DOHH2 (cell line): ENCODE measurements around the gene RPP21.

ENCODE experiments used
- H3F3A ChIP-seq: fragments of 200-600 bp; sonication (generic), shearing (Covaris generic); 2 replicates; pipeline ENCODE4 v1.6.0; 2016; ENCODE audit warnings: antibody characterized with exemption, mild to moderate bottlenecking; ENCODE audit not compliant: control insufficient read depth, insufficient read depth
- H3K27ac ChIP-seq: fragments of 200-600 bp; sonication (generic); 2 replicates; pipeline ENCODE4 v1.5.1; 2014; ENCODE audit warnings: low read depth, mild to moderate bottlenecking, low read length, moderate library complexity
- H3K27me3 ChIP-seq: fragments of 200-600 bp; sonication (generic); 2 replicates; pipeline ENCODE4 v1.6.1; 2014; ENCODE audit warnings: mild to moderate bottlenecking, low read length, mixed read lengths; ENCODE audit not compliant: control insufficient read depth
- H3K36me3 ChIP-seq: fragments of 200-600 bp; sonication (generic); 2 replicates; pipeline ENCODE4 v1.6.1; 2014; ENCODE audit warnings: mild to moderate bottlenecking, low read length, moderate library complexity, mixed read lengths; ENCODE audit not compliant: control insufficient read depth
- H3K4me1 ChIP-seq: fragments of 200-600 bp; sonication (generic); 2 replicates; pipeline ENCODE4 v1.6.1; 2014; ENCODE audit warnings: mild to moderate bottlenecking, low read length, mixed read lengths; ENCODE audit not compliant: control insufficient read depth
- H3K4me2 ChIP-seq: fragments of 200-600 bp; sonication (generic); 2 replicates; pipeline ENCODE4 v1.6.0; 2014; ENCODE audit warnings: mild to moderate bottlenecking, low read length, moderate library complexity
- H3K4me3 ChIP-seq: fragments of 200-600 bp; sonication (generic); 2 replicates; pipeline ENCODE4 v1.5.1; 2014; ENCODE audit warnings: mild to moderate bottlenecking, low read length, mixed read lengths
- H3K79me2 ChIP-seq: fragments of 200-600 bp; sonication (generic); 2 replicates; pipeline ENCODE4 v1.6.1; 2014; ENCODE audit warnings: mild to moderate bottlenecking, low read length, mixed read lengths; ENCODE audit not compliant: control insufficient read depth
- H3K9me2 ChIP-seq: fragments of 200-600 bp; sonication (generic); replicated peaks from 2 replicates; pipeline ENCODE4 v1.6.1; 2014; ENCODE audit warnings: mild to moderate bottlenecking, low read length, mixed read lengths; ENCODE audit not compliant: control insufficient read depth
- H3K9me3 ChIP-seq: fragments of 200-600 bp; sonication (generic); 2 replicates; pipeline ENCODE4 v1.6.1; 2014; ENCODE audit warnings: antibody characterized with exemption, low read length, mixed read lengths; ENCODE audit not compliant: control insufficient read depth, insufficient read depth
- H4K20me1 ChIP-seq: fragments of 200-600 bp; sonication (generic); 2 replicates; pipeline ENCODE4 v1.6.0; 2014; ENCODE audit warnings: low read depth, mild to moderate bottlenecking, antibody characterized with exemption, low read length, moderate library complexity; ENCODE audit not compliant: control insufficient read depth, insufficient read depth
- EZH2phosphoT487 ChIP-seq: fragments of 200-600 bp; sonication (generic); IDR thresholded peaks from 2 replicates; pipeline ENCODE4 v1.6.1; 2017; ENCODE audit warnings: borderline replicate concordance, mild to moderate bottlenecking, antibody characterized with exemption, low read length, moderate library complexity, mixed read lengths
- TF ChIP-seq, protein P1 (sequence below): fragments of 200-600 bp; sonication (generic); IDR thresholded peaks from one replicate; pipeline ENCODE4 v1.5.1; 2014; ENCODE audit warnings: antibody characterized with exemption, mild to moderate bottlenecking, low read depth, low read length; ENCODE audit not compliant: poor library complexity, severe bottlenecking

Gene RPP21

DNA sequence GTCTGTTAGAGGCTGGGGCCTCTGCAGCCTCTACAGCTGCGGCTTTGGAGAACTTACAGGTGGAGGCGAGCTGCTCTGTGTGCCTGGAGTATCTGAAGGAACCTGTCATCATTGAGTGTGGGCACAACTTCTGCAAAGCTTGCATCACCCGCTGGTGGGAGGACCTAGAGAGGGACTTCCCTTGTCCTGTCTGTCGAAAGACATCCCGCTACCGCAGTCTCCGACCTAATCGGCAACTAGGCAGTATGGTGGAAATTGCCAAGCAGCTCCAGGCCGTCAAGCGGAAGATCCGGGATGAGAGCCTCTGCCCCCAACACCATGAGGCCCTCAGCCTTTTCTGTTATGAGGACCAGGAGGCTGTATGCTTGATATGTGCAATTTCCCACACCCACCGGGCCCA, 15.6 kb upstream of the RPP21 start:
- Histone ChIP-seq H3K36me3 (peaks cover 68% of the 10 kb centered on the region), H3K4me3 (no peak overlapping the region), H3K4me2 (no peak overlapping the region), H4K20me1 (peaks cover 12% of the 10 kb centered on the region), H3K27me3 (no peaks in the 10 kb centered on the region), H3K4me1 (peaks cover 25% of the 10 kb centered on the region), H3K9me3 (no peaks in the 10 kb centered on the region), H3F3A (peaks cover 6% of the 10 kb centered on the region), H3K79me2 (peaks cover 37% of the 10 kb centered on the region), H3K27ac (no peak overlapping the region), H3K9me2 (no peaks in the 10 kb centered on the region)
- TF ChIP-seq, protein P1, sequence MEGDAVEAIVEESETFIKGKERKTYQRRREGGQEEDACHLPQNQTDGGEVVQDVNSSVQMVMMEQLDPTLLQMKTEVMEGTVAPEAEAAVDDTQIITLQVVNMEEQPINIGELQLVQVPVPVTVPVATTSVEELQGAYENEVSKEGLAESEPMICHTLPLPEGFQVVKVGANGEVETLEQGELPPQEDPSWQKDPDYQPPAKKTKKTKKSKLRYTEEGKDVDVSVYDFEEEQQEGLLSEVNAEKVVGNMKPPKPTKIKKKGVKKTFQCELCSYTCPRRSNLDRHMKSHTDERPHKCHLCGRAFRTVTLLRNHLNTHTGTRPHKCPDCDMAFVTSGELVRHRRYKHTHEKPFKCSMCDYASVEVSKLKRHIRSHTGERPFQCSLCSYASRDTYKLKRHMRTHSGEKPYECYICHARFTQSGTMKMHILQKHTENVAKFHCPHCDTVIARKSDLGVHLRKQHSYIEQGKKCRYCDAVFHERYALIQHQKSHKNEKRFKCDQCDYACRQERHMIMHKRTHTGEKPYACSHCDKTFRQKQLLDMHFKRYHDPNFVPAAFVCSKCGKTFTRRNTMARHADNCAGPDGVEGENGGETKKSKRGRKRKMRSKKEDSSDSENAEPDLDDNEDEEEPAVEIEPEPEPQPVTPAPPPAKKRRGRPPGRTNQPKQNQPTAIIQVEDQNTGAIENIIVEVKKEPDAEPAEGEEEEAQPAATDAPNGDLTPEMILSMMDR: no peak
- no peak for TF ChIP-seq EZH2phosphoT487

DNA sequence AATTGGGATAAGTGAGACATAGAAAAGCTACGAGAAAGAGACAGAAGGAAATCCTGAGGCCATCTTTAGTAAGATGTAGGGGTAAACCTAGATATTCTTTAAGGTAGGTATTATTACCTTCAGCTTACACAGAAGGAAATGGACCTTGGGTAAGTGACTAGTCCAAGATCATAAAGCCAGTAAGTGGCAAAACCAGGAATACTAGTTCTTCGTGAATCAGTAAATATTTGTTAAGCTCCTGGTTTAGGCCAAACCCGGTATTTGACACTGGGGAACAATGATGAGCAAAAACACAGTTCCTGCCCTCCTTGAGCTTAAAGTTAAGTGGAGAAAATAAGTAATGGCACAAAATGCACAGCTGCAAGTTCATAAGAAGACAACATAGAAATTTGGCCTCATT, 13.0 kb upstream of the RPP21 start:
- H3K36me3 ChIP-seq: peaks cover 67% of the 10 kb centered on the region
- H3K4me1 ChIP-seq: peaks cover 10% of the 10 kb centered on the region
- H3K4me3 ChIP-seq: no peak overlapping the region
- TF ChIP-seq EZH2phosphoT487: no peak
- TF ChIP-seq, protein P1: no peak
- H3K79me2 ChIP-seq: peaks cover 13% of the 10 kb centered on the region
- no peak overlapping the region for H3K27ac ChIP-seq
- no peaks in the 10 kb centered on the region for H4K20me1 ChIP-seq
- H3K27me3 ChIP-seq: no peaks in the 10 kb centered on the region
- no peak overlapping the region for H3K4me2 ChIP-seq
- no peaks in the 10 kb centered on the region for H3K9me3 ChIP-seq
- H3K9me2 ChIP-seq: no peaks in the 10 kb centered on the region
- H3F3A ChIP-seq: no peaks in the 10 kb centered on the region

DNA sequence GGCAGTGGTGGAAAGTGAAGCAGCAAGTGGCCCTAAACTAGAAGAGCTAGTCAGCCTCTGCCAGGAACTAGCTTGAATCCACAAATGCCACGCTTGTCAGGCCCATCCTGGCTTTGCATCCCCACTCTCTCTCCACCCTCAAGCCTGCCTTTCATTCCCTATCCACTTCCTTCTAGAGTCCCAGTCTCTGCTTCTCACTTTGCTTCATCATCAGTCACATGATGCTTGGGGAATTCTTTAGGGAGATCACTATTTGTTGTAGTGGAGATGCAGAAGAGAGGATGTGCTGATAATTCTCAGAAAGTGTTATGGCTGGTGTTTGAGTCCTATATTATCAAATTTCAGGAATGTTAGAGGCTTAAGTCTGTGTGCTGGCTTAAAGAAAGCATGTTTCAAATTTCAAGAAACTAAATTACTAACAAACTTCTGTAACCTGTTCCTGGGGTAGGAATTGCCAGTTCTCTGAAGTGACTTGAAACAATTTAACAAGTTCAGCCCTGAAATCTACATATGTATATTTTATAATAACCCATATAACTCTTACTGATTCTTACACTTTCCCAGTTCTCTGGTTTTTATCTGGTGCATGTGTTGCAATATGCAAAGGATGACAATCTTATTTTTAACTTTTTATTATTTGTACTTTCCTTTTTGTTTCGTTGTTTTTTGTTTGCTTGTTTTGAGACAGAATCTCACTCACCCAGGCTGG, 10.7 kb upstream of the RPP21 start:
- Histone ChIP-seq H4K20me1 (no peaks in the 10 kb centered on the region), H3K9me3 (no peaks in the 10 kb centered on the region), H3K27ac (no peak overlapping the region), H3K9me2 (no peaks in the 10 kb centered on the region), H3K36me3 (peaks cover 68% of the 10 kb centered on the region), H3K4me3 (no peak overlapping the region), H3F3A (no peaks in the 10 kb centered on the region), H3K4me1 (no peaks in the 10 kb centered on the region), H3K79me2 (no peaks in the 10 kb centered on the region), H3K27me3 (no peaks in the 10 kb centered on the region), H3K4me2 (no peak overlapping the region)
- TF ChIP-seq, protein P1: no peak
- no peak for TF ChIP-seq EZH2phosphoT487
